HG03060 (cell line): ENCODE measurements around the gene ZSWIM7.
"Not testable (repeated sequence)": the region's sequence is repeated elsewhere in the genome, so short reads cannot be mapped to it uniquely, and the experiment has no call there.

Experiments
- ATAC-seq: cut with Tn5 transposase; IDR thresholded peaks from one replicate; pipeline ENCODE4 v1.9.1; 2021; ENCODE audit warnings: low read depth, moderate number of reproducible peaks; ENCODE audit not compliant: unreplicated experiment

ZSWIM7 gene

DNA sequence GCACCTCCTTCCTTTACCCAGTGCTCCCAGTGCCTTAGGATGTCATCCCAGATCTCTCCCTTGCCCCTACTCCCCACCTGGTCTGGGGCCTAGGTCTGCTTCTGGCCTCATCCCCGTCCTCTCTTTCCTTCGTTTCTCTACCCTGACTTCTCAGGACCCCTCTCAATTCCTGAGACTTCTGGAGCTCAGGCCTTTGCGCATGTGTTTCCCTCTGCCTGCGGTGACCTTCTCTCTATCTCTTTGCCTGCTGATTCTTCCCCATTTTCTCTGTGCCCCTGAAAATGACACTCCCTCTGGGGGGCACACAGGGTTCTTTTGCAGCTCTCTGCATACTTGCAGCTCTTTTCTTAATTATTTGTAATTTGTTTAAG is 41.0 kb downstream of the ZSWIM7 start:
- no peak for ATAC-seq

DNA sequence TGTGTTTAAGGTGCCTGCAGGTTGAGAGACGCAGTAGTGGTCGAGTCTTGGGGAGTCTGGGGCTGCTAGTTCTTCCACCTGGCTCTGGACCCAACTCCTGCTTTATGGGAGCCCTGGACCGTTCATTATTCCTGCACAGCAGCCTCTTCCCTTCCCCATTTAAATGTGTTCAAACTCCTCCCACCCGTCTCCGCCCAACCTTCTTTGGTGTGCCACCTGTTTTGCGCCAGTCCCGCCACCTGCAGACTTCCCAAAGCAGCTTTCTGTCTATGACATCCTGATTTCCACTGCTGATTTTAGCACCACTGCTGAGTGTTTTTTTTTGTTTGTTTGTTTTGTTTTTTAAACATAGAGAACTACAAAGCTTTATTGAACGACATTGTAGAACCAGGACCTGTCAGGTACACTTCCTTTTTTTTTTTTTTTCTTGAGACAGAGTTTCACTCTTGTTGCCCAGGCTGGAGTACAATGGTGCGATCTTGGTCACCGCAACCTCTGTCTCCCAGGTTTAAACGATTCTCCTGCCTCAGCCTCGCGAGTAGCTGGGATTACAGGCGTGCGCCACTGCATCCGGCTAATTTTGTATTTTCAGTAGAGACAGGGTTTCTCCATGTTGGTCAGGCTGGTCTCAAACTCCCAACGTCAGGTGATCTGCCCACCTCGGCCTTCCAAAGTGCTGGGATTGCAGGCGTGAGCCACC is 41.7 kb downstream of the ZSWIM7 start:
- ATAC-seq: no peak

- no peak for ATAC-seq
Observed at GRCh38 chr17:15957206-15957605, 42.3 kb downstream of the ZSWIM7 start.

DNA sequence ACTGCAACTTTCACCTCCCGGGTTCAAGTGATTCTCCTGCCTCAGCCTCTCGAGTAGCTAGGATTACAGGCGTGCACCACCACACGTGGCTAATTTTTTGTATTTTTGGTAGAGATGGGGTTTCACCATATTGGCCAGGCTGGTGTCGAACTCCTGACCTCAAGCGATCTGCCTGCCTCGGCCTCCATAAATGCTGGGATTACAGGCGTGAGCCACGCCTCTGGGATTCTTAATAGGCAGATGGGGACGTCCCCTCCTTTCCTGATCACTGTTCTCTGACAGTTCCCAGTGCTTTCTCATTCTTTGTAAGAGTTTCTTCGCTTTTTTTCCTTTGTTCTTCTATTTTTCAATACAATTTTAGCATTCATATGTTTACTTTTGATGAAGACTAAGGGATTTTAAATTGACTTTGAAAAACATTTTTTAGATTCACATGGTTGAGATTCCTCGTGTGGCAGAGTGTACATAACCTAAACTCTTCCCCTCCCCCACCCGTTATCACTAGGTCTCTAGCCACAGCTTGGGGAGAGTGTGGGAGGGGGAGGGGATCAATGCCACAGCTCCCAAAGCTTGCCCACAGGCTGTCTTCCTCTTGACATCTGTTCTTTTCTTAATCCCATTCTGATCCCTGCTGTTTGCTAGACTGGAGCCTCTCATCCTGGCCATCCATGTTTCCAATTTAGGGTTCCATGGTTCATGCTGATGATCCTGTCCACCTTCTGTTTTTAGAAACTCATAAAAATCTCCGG is 43.5 kb downstream of the ZSWIM7 start:
- ATAC-seq: no peak

DNA sequence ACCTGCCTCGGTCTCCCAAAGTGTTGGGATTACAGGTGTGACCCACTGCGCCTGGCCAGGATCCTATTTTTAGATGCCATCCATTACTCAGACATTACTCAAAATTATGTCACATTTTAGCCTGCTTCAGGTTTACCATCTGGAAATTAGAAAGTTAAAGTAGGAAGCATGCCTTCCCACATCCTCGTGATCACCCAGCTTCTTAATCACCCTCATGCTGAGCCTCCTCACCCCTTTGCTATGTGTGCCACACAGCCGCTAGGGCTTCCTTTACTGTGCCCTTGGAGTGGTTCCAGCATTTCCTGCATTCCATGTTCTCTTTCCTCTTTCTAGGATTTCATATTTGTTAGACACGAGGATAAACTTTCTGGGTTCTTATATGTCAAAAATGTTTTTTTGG is 45.3 kb downstream of the ZSWIM7 start:
- no peak for ATAC-seq

GRCh38 chr17:15952916-15953790 is 46.4 kb downstream of the ZSWIM7 start:
- ATAC-seq: no peak

- no peak for ATAC-seq
Observed at GRCh38 chr17:15952048-15952532, 47.4 kb downstream of the ZSWIM7 start.

GRCh38 chr17:15951368-15952047 is 48.0 kb downstream of the ZSWIM7 start:
- no peak for ATAC-seq

DNA sequence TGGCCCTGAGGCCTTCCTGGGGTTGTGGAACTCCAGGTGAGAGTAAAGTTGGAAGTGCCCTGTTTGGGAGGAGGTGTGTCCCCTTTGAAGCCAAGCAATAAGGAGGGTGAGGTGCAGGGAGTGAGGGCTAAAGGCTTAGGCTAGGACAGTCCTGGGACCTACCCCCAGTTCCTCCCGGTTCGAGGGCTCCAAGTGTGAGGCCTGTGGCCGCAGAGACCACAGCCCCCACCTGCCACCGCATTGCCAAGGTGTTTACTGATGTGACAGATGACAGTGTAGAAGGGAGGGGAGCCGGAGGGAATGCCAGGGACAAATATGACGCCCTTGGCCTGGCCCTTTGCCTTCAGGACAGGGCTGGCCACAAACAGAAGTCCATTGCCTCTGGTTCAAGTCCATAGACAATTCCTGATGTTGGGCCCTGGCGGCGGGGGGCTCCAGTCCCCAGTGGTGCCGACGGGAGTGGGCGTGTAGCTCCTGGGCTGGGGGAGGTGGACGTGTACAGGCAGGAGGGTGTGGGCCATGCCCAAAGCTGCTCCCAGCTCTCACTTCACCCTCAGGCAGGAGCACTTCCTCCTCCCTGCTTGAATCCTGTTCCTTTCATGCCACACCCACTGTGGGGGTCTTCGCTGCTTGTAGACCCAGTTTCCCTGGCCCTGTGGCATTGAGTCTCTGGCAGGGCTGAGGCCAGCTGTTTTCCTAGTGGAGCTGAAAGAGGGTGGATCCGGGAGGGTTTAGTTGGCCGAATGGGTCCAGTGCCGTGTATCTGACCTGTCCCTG is 51.3 kb downstream of the ZSWIM7 start:
- no peak for ATAC-seq

GRCh38 chr17:15947271-15947670 is 52.2 kb downstream of the ZSWIM7 start:
- no peak for ATAC-seq

DNA sequence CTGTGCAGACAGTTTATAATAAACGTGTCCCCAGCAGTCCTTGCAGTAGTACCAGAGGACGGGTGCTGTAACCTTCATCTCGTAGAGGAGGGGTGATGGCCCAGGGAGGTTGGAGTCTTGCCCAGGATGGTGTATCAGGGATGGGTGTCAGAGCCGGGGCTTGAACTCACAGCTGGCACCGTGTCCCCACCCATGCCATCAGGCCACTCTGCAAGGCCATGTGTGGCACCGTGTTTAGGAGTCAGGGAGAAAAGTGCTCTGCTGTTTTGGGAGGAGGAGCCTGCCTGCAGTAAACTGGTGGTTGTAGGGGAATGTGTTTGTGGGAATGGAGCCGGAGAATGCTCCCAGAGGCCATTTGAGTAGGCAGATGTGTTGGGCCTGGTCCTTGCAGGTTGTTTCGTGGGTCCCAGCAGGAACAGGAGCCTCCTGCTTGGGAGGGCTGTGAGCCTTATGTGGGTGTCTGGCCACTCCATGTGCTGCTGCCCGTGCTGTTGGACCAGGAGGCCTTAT is 52.8 kb downstream of the ZSWIM7 start:
- ATAC-seq: no peak

DNA sequence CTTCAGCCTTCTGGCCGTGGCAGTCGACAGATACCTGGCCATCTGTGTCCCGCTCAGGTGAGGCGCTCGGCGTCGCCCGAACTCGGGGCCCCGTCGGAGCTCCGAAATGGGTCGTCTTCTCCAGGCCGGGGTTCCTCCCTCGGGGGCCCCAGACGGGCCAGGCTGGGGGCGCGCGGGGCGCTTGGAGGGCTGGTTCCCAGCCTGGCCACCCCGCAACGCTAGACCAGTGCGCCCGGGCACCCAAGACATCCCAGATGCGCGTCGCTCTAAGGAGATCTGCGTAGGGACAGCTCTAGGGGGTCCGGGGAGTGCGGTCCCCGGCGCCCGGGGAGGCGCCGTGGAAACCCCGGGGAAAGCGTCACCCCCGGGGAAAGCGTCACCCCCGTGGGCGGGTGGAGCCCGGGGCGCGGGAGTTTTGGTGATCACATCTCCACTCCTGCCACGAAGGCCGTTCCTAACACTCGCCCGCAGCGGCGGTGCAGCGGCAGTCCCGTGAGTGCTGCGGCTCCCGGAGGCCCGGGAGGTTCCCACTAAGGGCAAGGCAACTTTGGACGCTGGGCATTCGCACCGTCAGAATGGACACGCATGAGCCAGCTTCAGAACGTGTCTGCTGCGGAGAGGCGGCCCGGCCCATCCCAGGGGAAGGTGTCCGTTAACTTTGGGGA is 53.8 kb downstream of the ZSWIM7 start:
- no peak for ATAC-seq

- ATAC-seq: no peak
Observed at GRCh38 chr17:15944759-15945526, 54.6 kb downstream of the ZSWIM7 start, which contains the start of gene ADORA2B. Gene ADORA2B (plus strand): TSS chr17:15945130. CDS start chr17:15945249, 119 bp downstream.

GRCh38 chr17:15943971-15944758 is 55.3 kb downstream of the ZSWIM7 start:
- ATAC-seq: no peak

DNA sequence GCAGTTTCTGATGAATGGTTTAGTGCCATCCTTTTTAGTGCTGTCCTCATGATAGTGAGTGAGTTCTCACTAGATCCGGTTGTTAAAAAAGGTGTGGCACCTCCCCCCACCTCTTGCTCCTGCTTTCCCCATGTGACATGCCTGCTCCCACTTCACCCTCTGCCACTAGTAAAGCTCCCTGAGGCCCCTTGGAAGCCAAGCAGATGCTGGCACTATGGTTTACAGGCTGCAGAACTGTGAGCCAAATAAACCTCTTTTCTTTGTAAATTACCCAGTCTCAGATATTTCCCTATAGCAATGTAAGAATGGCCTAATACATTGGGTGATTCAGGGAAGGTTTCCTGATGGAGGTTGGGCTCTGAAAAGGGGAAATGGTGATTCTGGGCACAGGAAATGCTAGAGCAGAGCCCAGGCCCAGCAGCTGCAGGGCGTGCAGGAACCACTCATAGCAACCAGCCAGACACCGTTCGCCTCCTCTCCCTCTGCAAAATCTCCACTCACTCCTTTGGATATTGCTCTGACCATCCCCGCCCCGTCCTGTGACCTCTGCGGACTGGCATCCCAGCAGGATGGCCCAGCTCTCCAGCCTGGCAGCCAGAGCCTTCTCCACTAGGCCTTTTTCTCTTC is 57.2 kb downstream of the ZSWIM7 start:
- no peak for ATAC-seq

DNA sequence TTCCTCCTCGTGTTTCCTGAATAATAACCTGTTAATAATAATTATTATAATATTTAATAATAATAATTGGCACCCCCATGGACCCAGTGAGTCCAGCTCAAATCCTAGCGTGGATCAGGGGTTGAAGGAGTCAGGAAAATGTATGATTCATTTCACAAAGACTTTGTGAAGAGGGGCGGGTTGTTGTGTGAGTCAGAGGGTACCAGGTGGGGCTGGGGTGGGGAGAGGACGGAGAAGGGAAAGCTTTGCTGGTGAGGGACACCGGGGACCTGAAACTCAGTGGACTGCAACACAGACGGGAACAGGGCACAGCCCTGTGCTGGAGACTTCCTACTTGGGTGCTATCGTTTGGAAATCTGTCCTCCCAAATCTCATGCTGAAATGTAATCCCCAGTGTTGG is 57.7 kb downstream of the ZSWIM7 start:
- no peak for ATAC-seq

- not testable (repeated sequence) for ATAC-seq
Observed at GRCh38 chr17:15936481-15936880, 63.0 kb downstream of the ZSWIM7 start.
